ENCODE measurements around the gene TMPRSS13.
"Not testable (repeated sequence)": the region's sequence is repeated elsewhere in the genome, so short reads cannot be mapped to it uniquely, and the experiment has no call there.

Gene TMPRSS13

GRCh38 chr11:117929142-117929915 lies at the start of gene TMPRSS13:
TSS of gene TMPRSS13 (minus strand) at chr11:117929402. CDS start at chr11:117929307, 95 bp downstream.
- no peak for DNase-seq (ENCODE audit: low read depth in 2 of 2)

- no peak for DNase-seq (ENCODE audit: low read depth in 2 of 2)
Observed at GRCh38 chr11:117978991-117979390, 49.8 kb upstream of the TMPRSS13 start.

- not testable (repeated sequence) for DNase-seq (ENCODE audit: low read depth in 2 of 2)
Observed at GRCh38 chr11:117978291-117978910, 49.2 kb upstream of the TMPRSS13 start.

GRCh38 chr11:117977612-117978264 lies 48.5 kb upstream of the TMPRSS13 start:
- not testable (repeated sequence) for DNase-seq (ENCODE audit: low read depth in 2 of 2)

- no peak for DNase-seq (ENCODE audit: low read depth in 2 of 2)
Observed at GRCh38 chr11:117977029-117977428, 47.8 kb upstream of the TMPRSS13 start.

- DNase-seq (ENCODE audit: low read depth in 2 of 2), result no peak
Observed at GRCh38 chr11:117976445-117976844, 47.2 kb upstream of the TMPRSS13 start.

GRCh38 chr11:117973503-117973860 lies 44.3 kb upstream of the TMPRSS13 start:
- no peak for DNase-seq (ENCODE audit: low read depth in 2 of 2)

- DNase-seq (ENCODE audit: low read depth in 2 of 2), result no peak
Observed at GRCh38 chr11:117972629-117973502, 43.7 kb upstream of the TMPRSS13 start.

GRCh38 chr11:117972044-117972443 lies 42.8 kb upstream of the TMPRSS13 start:
- DNase-seq (ENCODE audit: low read depth in 2 of 2), result no peak

GRCh38 chr11:117970400-117971024 lies 41.3 kb upstream of the TMPRSS13 start:
- peak in 1 of 2 experiments; percentile 31 for DNase-seq (ENCODE audit: low read depth in 2 of 2)

GRCh38 chr11:117969160-117969991 lies 40.2 kb upstream of the TMPRSS13 start:
- DNase-seq (ENCODE audit: low read depth in 2 of 2), result no peak

- DNase-seq (ENCODE audit: low read depth in 2 of 2), result no peak
Observed at GRCh38 chr11:117966908-117967307, 37.7 kb upstream of the TMPRSS13 start.

GRCh38 chr11:117962826-117963225 lies 33.6 kb upstream of the TMPRSS13 start:
- DNase-seq (ENCODE audit: low read depth in 2 of 2), result no peak

GRCh38 chr11:117961896-117962295 lies 32.7 kb upstream of the TMPRSS13 start:
- no peak for DNase-seq (ENCODE audit: low read depth in 2 of 2)

- no peak for DNase-seq (ENCODE audit: low read depth in 2 of 2)
Observed at GRCh38 chr11:117960406-117960805, 31.2 kb upstream of the TMPRSS13 start.

- no peak for DNase-seq (ENCODE audit: low read depth in 2 of 2)
Observed at GRCh38 chr11:117959438-117960149, 30.4 kb upstream of the TMPRSS13 start.

GRCh38 chr11:117958949-117959348 lies 29.7 kb upstream of the TMPRSS13 start:
- no peak for DNase-seq (ENCODE audit: low read depth in 2 of 2)

GRCh38 chr11:117953024-117953671 lies 23.9 kb upstream of the TMPRSS13 start:
- DNase-seq (ENCODE audit: low read depth in 2 of 2), result no peak

Data from stimulated activated CD4-positive, alpha-beta T cell treated with anti-CD3 and anti-CD28 coated beads, Interleukin-12 subunit alpha, Interleukin-12 subunit beta, amount 100 ng/mL, for 24 hours (primary cell).